Transverse colon (tissue), 4 donors: ENCODE measurements around the gene CD48. TPM values are rescaled to one million over a fixed set of nuclear protein-coding genes. Genes with fewer than 3 reads are reported as not detected.
"Not testable (repeated sequence)": the region's sequence is repeated elsewhere in the genome, so short reads cannot be mapped to it uniquely, and the experiment has no call there.

ENCODE experiments used
- DNase-seq: peaks from one replicate; pipeline ENCODE4 v3.0.0-alpha.2; 2019
- H3K27ac ChIP-seq, 4 donors: fragments of 200-600 bp; sonication (generic); 2 replicates each; pipeline ENCODE4 v1.5.1; 2016 to 2018; ENCODE audit warnings: inconsistent platforms in 4 of 4
- H3K27me3 ChIP-seq: fragments of 200-600 bp; sonication (generic); 2 replicates; pipeline ENCODE4 v1.5.1; 2017; ENCODE audit warnings: inconsistent platforms
- H3K36me3 ChIP-seq, 4 donors: fragments of 200-600 bp; sonication (generic); 2 replicates each; pipeline ENCODE4 v1.5.1; 2017 to 2019; ENCODE audit warnings: inconsistent platforms in 4 of 4
- H3K4me1 ChIP-seq, 4 donors: fragments of 200-600 bp; sonication (generic); 2 replicates each; pipeline ENCODE4 v1.5.1; 2017 to 2020; ENCODE audit warnings: inconsistent platforms in 4 of 4
- H3K4me3 ChIP-seq, 4 donors: fragments of 200-600 bp; sonication (generic); 1 replicate in 1 of 4; 2 replicates in 3 of 4; pipeline versions ENCODE4 v1.5.1 to v1.6.1; 2017 to 2019; ENCODE audit warnings: inconsistent platforms in 4 of 4
- H3K9me3 ChIP-seq, 2 donors: fragments of 200-600 bp; sonication (generic); 2 replicates each; pipeline ENCODE4 v1.5.1; 2017 to 2019; ENCODE audit warnings: inconsistent platforms in 2 of 2
- EP300 ChIP-seq: sonication (generic); formaldehyde crosslinking; IDR thresholded peaks from one replicate; pipeline ENCODE4 v1.6.1; 2017; ENCODE audit warnings: antibody characterized with exemption, low read depth
- POLR2A ChIP-seq: fragments of 450-650 bp; IDR thresholded peaks from one replicate; pipeline ENCODE4 v1.6.1; 2016; ENCODE audit warnings: antibody characterized with exemption, mild to moderate bottlenecking, moderate library complexity
- POLR2AphosphoS5 ChIP-seq, 3 donors: sonication (generic); formaldehyde crosslinking; IDR thresholded peaks; one replicate each; pipeline ENCODE4 v1.6.1; 2016; ENCODE audit warnings: antibody characterized with exemption in 3 of 3
- WGBS, 2 donors: methylation state at CpG; one replicate each; pipeline ENCODE4 v1.1.5; 2018; ENCODE audit warnings: low coverage in 1 of 2; 5-methylcytosine and 5-hydroxymethylcytosine counted together
- in situ Hi-C, 4 donors: fragments of 200-750 bp; cut with MboI; loops; one replicate each; pipeline versions ENCODE4 v1.15.0 to v1.15.1; 2017; ENCODE audit warnings: low sequenced_read_pairs in 3 of 4, low pct_ligation_motif_present in 1 of 4, low pct_unique_long_range_greater_than_20kb in 1 of 4
- intact Hi-C: fragments of 100-400 bp; cut with DNase I; formaldehyde crosslinking; loops from one replicate; pipeline ENCODE4 v1.15.1; 2023; ENCODE audit warnings: low total_unique reads
- total RNA-seq, 4 donors: library from RNA; depleted of rRNA; stranded (reverse); fragments of >200 nt; gene quantifications; one replicate each; pipeline ENCODE4 v1.1.0, GENCODE V29; 2016
- TF ChIP-seq, protein P1 (sequence below), 5 experiments: fragments of 200-600 bp in 3 of 5; fragments of 450-650 bp in 2 of 5; sonication (generic) in 3 of 5; IDR thresholded peaks; 1 replicate in 2 of 5; 2 replicates in 3 of 5; pipeline ENCODE4 v1.5.1; 2016 to 2017; ENCODE audit warnings: antibody characterized with exemption in 5 of 5, inconsistent platforms in 3 of 5, mild to moderate bottlenecking in 2 of 5, moderate library complexity in 1 of 5

The CD48 gene
- total RNA-seq, 4 donors from 2014 or later = 7.5 to 31.3 (median 17.6) TPM; not detected in 1

GRCh38 chr1:160705742-160706141 lies 5.9 kb downstream of the CD48 start:
- Histone ChIP-seq H3K4me3 (no peak overlapping the region), H3K9me3 (no peaks in the 10 kb centered on the region), H3K27ac (peak overlapping the region in 1 of 4 donors; percentile 16), H3K36me3 (no peaks in the 10 kb centered on the region), H3K4me1 (no peaks in the 10 kb centered on the region), H3K27me3 (no peaks in the 10 kb centered on the region)
- in situ Hi-C loops (no loop called here), intact Hi-C loops (no loop called here)
- DNase-seq = no peak
- TF ChIP-seq, protein P1, sequence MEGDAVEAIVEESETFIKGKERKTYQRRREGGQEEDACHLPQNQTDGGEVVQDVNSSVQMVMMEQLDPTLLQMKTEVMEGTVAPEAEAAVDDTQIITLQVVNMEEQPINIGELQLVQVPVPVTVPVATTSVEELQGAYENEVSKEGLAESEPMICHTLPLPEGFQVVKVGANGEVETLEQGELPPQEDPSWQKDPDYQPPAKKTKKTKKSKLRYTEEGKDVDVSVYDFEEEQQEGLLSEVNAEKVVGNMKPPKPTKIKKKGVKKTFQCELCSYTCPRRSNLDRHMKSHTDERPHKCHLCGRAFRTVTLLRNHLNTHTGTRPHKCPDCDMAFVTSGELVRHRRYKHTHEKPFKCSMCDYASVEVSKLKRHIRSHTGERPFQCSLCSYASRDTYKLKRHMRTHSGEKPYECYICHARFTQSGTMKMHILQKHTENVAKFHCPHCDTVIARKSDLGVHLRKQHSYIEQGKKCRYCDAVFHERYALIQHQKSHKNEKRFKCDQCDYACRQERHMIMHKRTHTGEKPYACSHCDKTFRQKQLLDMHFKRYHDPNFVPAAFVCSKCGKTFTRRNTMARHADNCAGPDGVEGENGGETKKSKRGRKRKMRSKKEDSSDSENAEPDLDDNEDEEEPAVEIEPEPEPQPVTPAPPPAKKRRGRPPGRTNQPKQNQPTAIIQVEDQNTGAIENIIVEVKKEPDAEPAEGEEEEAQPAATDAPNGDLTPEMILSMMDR (IDR thresholded peaks at IDR 0.05) = no peak
- TF ChIP-seq POLR2AphosphoS5 (IDR thresholded peaks at IDR 0.05) = no peak
- no peak for TF ChIP-seq POLR2A
- TF ChIP-seq EP300 = no peak

- intact Hi-C loops, H3K4me3 ChIP-seq, H3K27me3 ChIP-seq, H3K36me3 ChIP-seq, H3K9me3 ChIP-seq, H3K4me1 ChIP-seq, H3K27ac ChIP-seq, DNase-seq, in situ Hi-C loops: not testable (repeated sequence)
- WGBS, 2 donors = 67 to 70% methylated on average over 3 of the region's 3 CpGs
Observed at GRCh38 chr1:160705212-160705621, 6.4 kb downstream of the CD48 start.

GRCh38 chr1:160704250-160704649 lies 7.4 kb downstream of the CD48 start:
- in situ Hi-C loops (no loop called here), intact Hi-C loops (no loop called here)
- Histone ChIP-seq H3K4me1 (no peaks in the 10 kb centered on the region), H3K36me3 (no peaks in the 10 kb centered on the region), H3K27ac (no peak overlapping the region), H3K9me3 (no peaks in the 10 kb centered on the region), H3K27me3 (no peaks in the 10 kb centered on the region), H3K4me3 (no peak overlapping the region)
- DNase-seq = no peak
- WGBS, 2 donors = 77 to 89% methylated on average over 3 to 4 of the region's 4 CpGs
- TF ChIP-seq POLR2AphosphoS5 (IDR thresholded peaks at IDR 0.05) = no peak
- no peak for TF ChIP-seq EP300
- TF ChIP-seq, protein P1 (IDR thresholded peaks at IDR 0.05) = no peak
- TF ChIP-seq POLR2A = no peak

DNA sequence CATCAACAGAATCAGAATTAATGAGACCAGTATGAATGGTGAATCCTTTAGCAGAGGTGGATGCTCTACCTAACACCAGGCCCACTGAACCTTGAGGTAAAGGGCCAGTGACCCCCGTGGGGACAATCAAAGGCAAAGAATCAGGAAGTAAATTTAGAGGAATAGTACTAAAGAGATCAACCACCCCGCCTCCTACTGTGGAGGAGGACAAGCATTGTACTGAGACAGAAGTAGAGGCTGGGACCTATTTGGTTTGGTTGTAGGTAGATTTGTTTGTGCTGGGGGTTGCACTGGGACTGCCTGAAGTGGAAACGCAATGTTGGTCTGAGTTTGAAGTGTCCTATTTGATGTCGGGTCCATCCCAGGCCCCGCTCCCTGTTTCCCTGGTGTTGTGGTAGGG lies 9.5 kb downstream of the CD48 start:
- WGBS, 2 donors = 82 to 84% methylated on average over 5 of the region's 5 CpGs
- intact Hi-C loops = no loop called here
- no peak for DNase-seq
- in situ Hi-C loops = no loop called here
- no peak for TF ChIP-seq POLR2A
- TF ChIP-seq, protein P1 (IDR thresholded peaks at IDR 0.05) = no peak
- TF ChIP-seq POLR2AphosphoS5 (IDR thresholded peaks at IDR 0.05) = no peak
- no peak for TF ChIP-seq EP300
- no peaks in the 10 kb centered on the region for H3K9me3 ChIP-seq
- H3K27ac ChIP-seq = no peak overlapping the region
- no peaks in the 10 kb centered on the region for H3K4me1 ChIP-seq
- no peak overlapping the region for H3K4me3 ChIP-seq
- H3K27me3 ChIP-seq = no peaks in the 10 kb centered on the region
- no peaks in the 10 kb centered on the region for H3K36me3 ChIP-seq

DNA sequence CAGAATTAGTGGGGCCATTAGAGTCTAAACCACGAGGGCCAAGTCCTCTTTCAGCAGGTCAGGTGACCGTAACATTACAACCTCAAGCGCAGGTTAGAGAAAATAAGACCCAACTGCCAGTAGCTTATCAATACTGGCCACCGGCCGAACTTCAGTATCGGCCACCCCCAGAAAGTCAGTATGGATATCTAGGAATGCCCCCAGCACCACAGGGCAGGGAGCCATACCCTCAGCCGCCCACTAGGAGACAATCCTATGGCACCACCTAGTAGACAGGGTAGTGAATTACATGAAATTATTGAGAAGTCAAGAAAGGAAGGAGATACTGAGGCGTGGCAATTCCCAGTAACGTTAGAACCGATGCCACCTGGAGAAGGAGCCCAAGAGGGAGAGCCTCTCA lies 19.2 kb downstream of the CD48 start:
- in situ Hi-C loops, H3K27me3 ChIP-seq, H3K36me3 ChIP-seq, H3K4me1 ChIP-seq, H3K4me3 ChIP-seq, DNase-seq, H3K9me3 ChIP-seq, H3K27ac ChIP-seq, intact Hi-C loops: not testable (repeated sequence)
- WGBS, 2 donors = 48 to 79% methylated on average over 4 to 10 of the region's 10 CpGs
- TF ChIP-seq, protein P1 (IDR thresholded peaks at IDR 0.05) = peak in 1 of 5 experiments; percentile 19
